Activated gamma-delta T cell treated with anti-CD3 and anti-CD28 coated beads, Interleukin-2, amount 50 U/mL, for 16 hours (primary cell): ENCODE data around the gene SPDYE8.
"Not testable (repeated sequence)": the region's sequence is repeated elsewhere in the genome, so short reads cannot be mapped to it uniquely, and the experiment has no call there.

Experiments used
- DNase-seq: peaks from one replicate; pipeline ENCODE4 v3.0.0-alpha.2; 2020; ENCODE audit warnings: low read depth

SPDYE8 gene

GRCh38 chr7:73029666-73030065, at the start of gene SPDYE8:
Gene SPDYE8 (minus strand): TSS chr7:73029766. CDS start chr7:73027966, 1,800 bp downstream.
- not testable (repeated sequence) for DNase-seq

- not testable (repeated sequence) for DNase-seq
Measured at GRCh38 chr7:73057811-73058210, 28.2 kb upstream of the SPDYE8 start, which contains the start of gene SPDYE11. Gene SPDYE11 (minus strand): TSS chr7:73057911. CDS start chr7:73056111, 1,800 bp downstream.

- not testable (repeated sequence) for DNase-seq
Measured at GRCh38 chr7:73006491-73006890, 23.1 kb downstream of the SPDYE8 start.

GRCh38 chr7:73005693-73006447, 23.7 kb downstream of the SPDYE8 start:
- peak; percentile 85 for DNase-seq

GRCh38 chr7:73005356-73005692, 24.2 kb downstream of the SPDYE8 start:
- peak; percentile 51 for DNase-seq

- not testable (repeated sequence) for DNase-seq
Measured at GRCh38 chr7:72997887-72998468, 31.6 kb downstream of the SPDYE8 start.

- DNase-seq, result not testable (repeated sequence)
Measured at GRCh38 chr7:72997447-72997846, 32.1 kb downstream of the SPDYE8 start.

GRCh38 chr7:72995484-72995883, 34.1 kb downstream of the SPDYE8 start:
- DNase-seq, result not testable (repeated sequence)

- not testable (repeated sequence) for DNase-seq
Measured at GRCh38 chr7:72990146-72990913, 39.2 kb downstream of the SPDYE8 start.

GRCh38 chr7:72982084-72982483, 47.5 kb downstream of the SPDYE8 start:
- not testable (repeated sequence) for DNase-seq

- DNase-seq, result not testable (repeated sequence)
Measured at GRCh38 chr7:72980382-72980781, 49.2 kb downstream of the SPDYE8 start.

GRCh38 chr7:72976434-72976833, 53.1 kb downstream of the SPDYE8 start:
- DNase-seq, result not testable (repeated sequence)

- DNase-seq, result not testable (repeated sequence)
Measured at GRCh38 chr7:72975656-72976286, 53.8 kb downstream of the SPDYE8 start.

- not testable (repeated sequence) for DNase-seq
Measured at GRCh38 chr7:72974781-72975180, 54.8 kb downstream of the SPDYE8 start.

GRCh38 chr7:72971505-72971904, 58.1 kb downstream of the SPDYE8 start:
- not testable (repeated sequence) for DNase-seq
